Measurements from ENCODE around the gene DOLPP1. TPM values are rescaled to one million over a fixed set of nuclear protein-coding genes. Genes with fewer than 3 reads are reported as not detected.

The DOLPP1 gene
- total RNA-seq, 1 donor: 12.4 TPM

- H3K4me3 ChIP-seq (ENCODE audit: low read depth, low read length): no peak overlapping the region
- DNase-seq (ENCODE audit: low read depth): no peak
- no peak for TF ChIP-seq CTCF (IDR thresholded peaks at IDR 0.05; ENCODE audit: insufficient read depth, low read length)
These were observed 52.2 kb downstream of the DOLPP1 start for GRCh38 chr9:129133082-129133481.

- TF ChIP-seq CTCF (IDR thresholded peaks at IDR 0.05; ENCODE audit: insufficient read depth, low read length): no peak
- DNase-seq (ENCODE audit: low read depth): no peak
- H3K4me3 ChIP-seq (ENCODE audit: low read depth, low read length): no peak overlapping the region
These were observed 54.6 kb downstream of the DOLPP1 start for GRCh38 chr9:129135476-129135875.

GRCh38 chr9:129136446-129137035 is 55.6 kb downstream of the DOLPP1 start:
- no peak overlapping the region for H3K4me3 ChIP-seq (ENCODE audit: low read depth, low read length)
- TF ChIP-seq CTCF (IDR thresholded peaks at IDR 0.05; ENCODE audit: insufficient read depth, low read length): no peak
- no peak for DNase-seq (ENCODE audit: low read depth)

- H3K4me3 ChIP-seq (ENCODE audit: low read depth, low read length): no peak overlapping the region
- TF ChIP-seq CTCF (IDR thresholded peaks at IDR 0.05; ENCODE audit: insufficient read depth, low read length): no peak
- DNase-seq (ENCODE audit: low read depth): no peak
These were observed 56.6 kb downstream of the DOLPP1 start for GRCh38 chr9:129137292-129138143.

- no peak for TF ChIP-seq CTCF (IDR thresholded peaks at IDR 0.05; ENCODE audit: insufficient read depth, low read length)
- no peak overlapping the region for H3K4me3 ChIP-seq (ENCODE audit: low read depth, low read length)
- DNase-seq (ENCODE audit: low read depth): peak; percentile 59
These were observed 57.2 kb downstream of the DOLPP1 start for GRCh38 chr9:129138144-129138462.

GRCh38 chr9:129138476-129139232 is 57.7 kb downstream of the DOLPP1 start:
- TF ChIP-seq CTCF (IDR thresholded peaks at IDR 0.05; ENCODE audit: insufficient read depth, low read length): no peak
- H3K4me3 ChIP-seq (ENCODE audit: low read depth, low read length): peak overlapping the region; percentile 28
- peak; percentile 91 for DNase-seq (ENCODE audit: low read depth)
